Small intestine (tissue), 7 donors: ENCODE data around the gene NOS3. TPM values are rescaled to one million over a fixed set of nuclear protein-coding genes. Genes with fewer than 3 reads are reported as not detected.
A peak's percentile ranks its signal among the peaks of the same experiment; 100 is the strongest.

ENCODE experiments used
- DNase-seq, 2 donors: peaks; one replicate each; pipeline versions ENCODE4 v3.0.0 to v3.0.0-alpha.2; 2013
- FAIRE-seq: peaks from 2 replicates; lab custom pipeline; 2012; peaks lifted over from hg19 to GRCh38; lab: Jason Lieb, UNC
- H3K27ac ChIP-seq, 3 donors: one replicate each; pipeline ENCODE4 v1.5.1; 2013; ENCODE audit warnings: low read length in 2 of 3, mild to moderate bottlenecking in 2 of 3, control low read depth in 1 of 3, inconsistent platforms in 1 of 3, low read depth in 1 of 3, moderate library complexity in 1 of 3
- H3K27me3 ChIP-seq, 3 donors: one replicate each; pipeline ENCODE4 v1.6.1; 2013; ENCODE audit warnings: low read length in 3 of 3, inconsistent platforms in 1 of 3; ENCODE audit not compliant: control insufficient read depth in 3 of 3, insufficient read depth in 3 of 3
- H3K36me3 ChIP-seq, 3 donors: one replicate each; pipeline ENCODE4 v1.6.1; 2013; ENCODE audit warnings: low read length in 3 of 3, inconsistent platforms in 1 of 3, low read depth in 1 of 3, mild to moderate bottlenecking in 1 of 3, moderate library complexity in 1 of 3; ENCODE audit not compliant: control insufficient read depth in 3 of 3, insufficient read depth in 2 of 3
- H3K4me1 ChIP-seq, 3 donors: one replicate each; pipeline ENCODE4 v1.6.1; 2013; ENCODE audit warnings: low read length in 2 of 3, inconsistent platforms in 1 of 3, low read depth in 1 of 3, mild to moderate bottlenecking in 1 of 3, moderate library complexity in 1 of 3; ENCODE audit not compliant: control insufficient read depth in 3 of 3, insufficient read depth in 2 of 3
- H3K4me3 ChIP-seq, 3 donors: one replicate each; pipeline ENCODE4 v1.5.1; 2013; ENCODE audit warnings: low read length in 3 of 3, control low read depth in 1 of 3, inconsistent platforms in 1 of 3, low read depth in 1 of 3, mild to moderate bottlenecking in 1 of 3, moderate library complexity in 1 of 3
- H3K9me3 ChIP-seq, 2 donors: one replicate each; pipeline ENCODE4 v1.6.1; 2013; ENCODE audit warnings: low read depth in 1 of 2, low read length in 1 of 2; ENCODE audit not compliant: control insufficient read depth in 2 of 2, insufficient read depth in 1 of 2
- WGBS, 3 donors: extraction: QIAGEN DNeasy Blood & Tissue Kit; methylation state at CpG; one replicate each; pipeline ENCODE4 v1.1.7; 2013; 5-methylcytosine and 5-hydroxymethylcytosine counted together
- polyA plus RNA-seq, 4 donors: library from polyadenylated mRNA; stranded (reverse) in 3 of 4; unstranded in 1 of 4; fragments of 200-250 nt in 3 of 4; fragments of 120-200 nt in 1 of 4; gene quantifications; one replicate each; pipeline versions ENCODE4 v1.2.1 to v1.2.3, GENCODE V29; 2013
- donor health status: healthy with polysubstance abuse.
- donor health status: control.
- donor health status: control.
- donor health status: Bipolar disorder and iron deficiency.
- donor health status: healthy.

Gene NOS3
- polyA plus RNA-seq, 4 donors: 0.45 to 14.7 (median 4.7) TPM

DNA sequence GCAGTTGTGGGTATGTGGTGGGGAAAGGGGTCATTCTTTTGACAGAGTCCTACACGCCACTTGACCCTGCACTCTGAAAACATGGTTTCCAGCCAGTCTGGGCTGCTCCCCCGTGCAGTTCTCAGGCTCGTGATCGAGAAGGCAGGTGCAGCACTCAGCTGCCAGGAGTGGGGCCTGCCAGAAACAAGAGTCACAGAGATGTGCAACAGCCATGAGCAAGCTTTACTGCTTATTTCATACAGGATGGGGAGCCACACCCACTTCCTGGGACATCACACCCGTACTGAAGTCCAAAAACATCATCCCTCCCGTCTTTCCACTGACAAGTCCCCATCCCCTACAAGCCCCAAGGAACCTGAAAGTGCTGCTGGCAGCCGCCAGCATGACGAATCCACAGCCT lies 24.1 kb downstream of the NOS3 start:
- no peaks in the 10 kb centered on the region for H3K9me3 ChIP-seq
- peaks cover 3 to 30% (median 6%) of the 10 kb centered on the region in 3 donors for H3K27me3 ChIP-seq
- no peak for FAIRE-seq
- H3K4me1 ChIP-seq: peaks cover 3 to 51% (median 6%) of the 10 kb centered on the region in 3 donors
- H3K27ac ChIP-seq: no peak overlapping the region
- peaks cover 0 to 5% (median 0%) of the 10 kb centered on the region in 3 donors for H3K36me3 ChIP-seq
- 32 to 52% (median 43%) methylated on average over 8 of the region's 8 CpGs for WGBS, 3 donors
- H3K4me3 ChIP-seq: no peak overlapping the region
- peak in 1 of 2 donors; percentile 32 for DNase-seq

DNA sequence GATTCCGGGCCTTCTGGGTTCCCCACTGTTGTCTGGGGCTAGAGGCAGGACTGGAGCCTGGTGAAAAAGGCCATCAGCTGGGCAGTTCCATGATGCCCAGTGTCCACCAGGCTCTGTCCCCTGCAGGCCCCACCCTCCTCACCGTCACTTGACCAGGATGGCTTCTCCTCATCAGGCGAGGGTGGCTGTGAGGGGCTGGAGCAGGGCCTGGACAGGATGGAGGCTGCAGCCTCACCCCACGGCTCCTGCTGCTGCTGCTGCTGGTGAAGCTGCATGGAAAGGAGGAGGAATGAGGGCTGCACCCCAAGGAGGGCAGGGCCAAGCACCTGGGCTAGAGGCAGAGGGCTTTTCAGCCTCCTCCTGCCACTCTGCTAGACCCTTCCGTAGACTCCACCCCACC lies 25.1 kb downstream of the NOS3 start:
- FAIRE-seq (no peak), DNase-seq (no peak)
- Histone ChIP-seq H3K4me1 (peaks cover 3 to 41% (median 6%) of the 10 kb centered on the region in 3 donors), H3K4me3 (no peak overlapping the region), H3K27me3 (peaks cover 3 to 40% (median 10%) of the 10 kb centered on the region in 3 donors), H3K36me3 (peaks cover 0 to 5% (median 0%) of the 10 kb centered on the region in 3 donors), H3K9me3 (no peaks in the 10 kb centered on the region), H3K27ac (no peak overlapping the region)
- whole genome bisulfite sequencing, 3 donors: 82 to 93% (median 87%) methylated on average over 4 to 5 of the region's 5 CpGs

DNA sequence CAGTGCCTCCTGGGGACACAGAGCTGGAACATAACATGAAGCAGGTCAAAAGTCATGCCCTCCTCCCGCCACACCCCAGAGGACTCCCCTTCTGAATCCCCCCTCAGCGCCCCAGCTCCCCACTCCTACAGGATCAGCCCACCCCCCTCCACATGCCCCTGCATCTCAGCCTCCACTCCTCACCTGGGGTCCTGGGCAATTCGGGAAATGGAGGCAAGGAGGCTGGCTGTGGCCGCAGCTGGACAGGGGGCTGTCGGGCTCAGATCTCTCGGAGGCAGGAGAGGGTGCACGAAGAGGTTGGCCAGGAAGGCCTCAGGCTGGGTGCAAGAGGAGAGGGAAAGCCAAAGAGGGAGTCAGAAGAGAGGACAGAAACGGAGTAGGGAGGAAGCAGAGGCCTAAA lies 25.7 kb downstream of the NOS3 start:
- FAIRE-seq (no peak), DNase-seq (no peak)
- H3K36me3 ChIP-seq: peaks cover 0 to 5% (median 0%) of the 10 kb centered on the region in 3 donors
- no peaks in the 10 kb centered on the region for H3K9me3 ChIP-seq
- WGBS, 3 donors: 86 to 92% (median 87%) methylated on average over 8 of the region's 8 CpGs
- no peak overlapping the region for H3K4me3 ChIP-seq
- peaks cover 3 to 38% (median 6%) of the 10 kb centered on the region in 3 donors for H3K4me1 ChIP-seq
- peaks cover 3 to 42% (median 10%) of the 10 kb centered on the region in 3 donors for H3K27me3 ChIP-seq
- no peak overlapping the region for H3K27ac ChIP-seq

DNA sequence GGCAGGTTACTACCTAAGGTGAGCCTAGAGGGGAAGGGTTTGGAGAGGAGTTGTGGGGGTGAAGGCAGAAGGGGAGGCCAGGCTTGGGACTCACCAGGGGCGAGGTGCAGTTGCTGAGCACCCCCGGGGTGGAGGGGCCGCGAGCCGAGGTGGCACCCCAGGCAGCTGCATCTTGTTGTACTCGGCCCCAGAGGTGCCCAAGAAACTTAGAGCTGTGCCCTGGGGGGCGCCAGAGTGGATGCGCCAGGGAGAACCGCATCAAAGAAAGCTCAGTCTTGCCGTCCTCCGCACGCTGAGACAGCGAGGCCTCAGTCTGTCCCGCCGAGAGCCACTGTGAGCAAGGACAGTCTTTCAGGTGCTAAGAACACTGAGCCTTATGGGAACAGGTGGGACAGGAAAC lies 26.1 kb downstream of the NOS3 start:
- FAIRE-seq: no peak

DNA sequence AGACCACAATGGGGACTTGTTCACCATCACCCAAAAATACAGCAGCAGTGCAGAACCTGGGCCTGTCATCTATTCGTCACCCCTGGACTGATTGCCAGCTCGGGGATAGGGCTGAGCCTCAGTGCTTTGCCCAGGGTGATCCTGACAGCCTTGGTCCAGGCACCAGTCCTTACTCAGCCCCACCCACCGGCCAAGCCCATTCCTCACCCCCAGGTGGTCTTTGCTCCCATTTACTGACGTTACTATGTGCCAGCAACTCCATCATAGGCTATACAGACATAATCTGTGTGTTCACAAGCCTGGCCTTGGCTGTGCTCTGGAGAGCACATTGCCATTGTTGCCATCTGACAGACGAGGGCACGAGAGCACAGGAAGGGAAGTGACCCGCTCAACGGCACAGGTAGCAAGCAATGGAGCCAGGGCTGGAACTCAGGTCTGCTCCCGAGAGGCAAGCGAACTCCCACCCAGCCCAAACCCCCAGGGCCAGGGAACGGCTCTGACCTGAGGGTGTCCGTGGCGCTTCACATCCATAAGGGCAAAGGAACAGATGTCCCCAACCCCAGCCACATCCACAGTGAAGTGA lies 26.6 kb downstream of the NOS3 start:
- H3K4me3 ChIP-seq: no peak overlapping the region
- no peaks in the 10 kb centered on the region for H3K9me3 ChIP-seq
- FAIRE-seq: no peak
- DNase-seq: no peak
- peaks cover 3 to 34% (median 6%) of the 10 kb centered on the region in 3 donors for H3K4me1 ChIP-seq
- no peak overlapping the region for H3K27ac ChIP-seq
- H3K36me3 ChIP-seq: peaks cover 0 to 5% (median 0%) of the 10 kb centered on the region in 3 donors
- peaks cover 3 to 44% (median 10%) of the 10 kb centered on the region in 3 donors for H3K27me3 ChIP-seq
- 40 to 52% (median 41%) methylated on average over 13 of the region's 13 CpGs for WGBS, 3 donors

More for the DNA sequence above, 26.1 kb downstream of the NOS3 start:
- WGBS, 3 donors: 85 to 92% (median 91%) methylated on average over 13 to 15 of the region's 15 CpGs
- Histone ChIP-seq H3K4me1 (peaks cover 3 to 38% (median 6%) of the 10 kb centered on the region in 3 donors), H3K9me3 (no peaks in the 10 kb centered on the region), H3K27ac (no peak overlapping the region), H3K27me3 (peaks cover 3 to 42% (median 10%) of the 10 kb centered on the region in 3 donors), H3K4me3 (no peak overlapping the region), H3K36me3 (peaks cover 0 to 5% (median 0%) of the 10 kb centered on the region in 3 donors)
- DNase-seq: no peak

DNA sequence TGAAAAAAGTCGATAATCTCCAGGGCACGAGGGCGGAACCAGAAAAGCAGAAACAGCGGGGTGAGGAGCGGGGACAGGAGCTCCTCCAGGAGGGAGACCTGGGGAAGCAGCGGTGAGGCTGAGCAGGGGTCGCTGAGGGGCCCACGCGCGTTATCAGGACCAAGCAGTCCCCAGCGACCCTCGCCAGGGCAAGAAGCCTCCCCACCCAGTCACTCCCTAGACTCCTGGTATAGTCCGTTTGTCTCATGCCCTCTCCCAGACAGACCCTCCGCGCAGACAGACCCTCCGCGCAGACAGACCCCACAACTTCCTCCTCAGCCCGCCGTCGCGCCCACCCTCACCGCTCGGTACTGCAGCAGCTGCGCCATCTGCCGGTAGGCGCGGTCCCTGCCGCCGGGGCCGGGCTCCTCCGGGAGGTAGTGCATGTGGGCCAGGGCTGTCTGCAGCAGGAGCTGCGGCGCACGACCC lies 27.2 kb downstream of the NOS3 start:
- H3K9me3 ChIP-seq: no peaks in the 10 kb centered on the region
- H3K4me1 ChIP-seq: peaks cover under 1 to 29% (median 6%) of the 10 kb centered on the region in 3 donors
- WGBS, 3 donors: 5 to 9% (median 7%) methylated on average over 30 to 34 of the region's 34 CpGs
- FAIRE-seq (no peak), DNase-seq (peak; percentile 34 to 81)
- H3K36me3 ChIP-seq: peaks cover 0 to 5% (median 0%) of the 10 kb centered on the region in 3 donors
- H3K27me3 ChIP-seq: peaks cover 3 to 44% (median 10%) of the 10 kb centered on the region in 3 donors
- no peak overlapping the region for H3K27ac ChIP-seq
- peak overlapping the region in 1 of 3 donors; percentile 20 for H3K4me3 ChIP-seq

DNA sequence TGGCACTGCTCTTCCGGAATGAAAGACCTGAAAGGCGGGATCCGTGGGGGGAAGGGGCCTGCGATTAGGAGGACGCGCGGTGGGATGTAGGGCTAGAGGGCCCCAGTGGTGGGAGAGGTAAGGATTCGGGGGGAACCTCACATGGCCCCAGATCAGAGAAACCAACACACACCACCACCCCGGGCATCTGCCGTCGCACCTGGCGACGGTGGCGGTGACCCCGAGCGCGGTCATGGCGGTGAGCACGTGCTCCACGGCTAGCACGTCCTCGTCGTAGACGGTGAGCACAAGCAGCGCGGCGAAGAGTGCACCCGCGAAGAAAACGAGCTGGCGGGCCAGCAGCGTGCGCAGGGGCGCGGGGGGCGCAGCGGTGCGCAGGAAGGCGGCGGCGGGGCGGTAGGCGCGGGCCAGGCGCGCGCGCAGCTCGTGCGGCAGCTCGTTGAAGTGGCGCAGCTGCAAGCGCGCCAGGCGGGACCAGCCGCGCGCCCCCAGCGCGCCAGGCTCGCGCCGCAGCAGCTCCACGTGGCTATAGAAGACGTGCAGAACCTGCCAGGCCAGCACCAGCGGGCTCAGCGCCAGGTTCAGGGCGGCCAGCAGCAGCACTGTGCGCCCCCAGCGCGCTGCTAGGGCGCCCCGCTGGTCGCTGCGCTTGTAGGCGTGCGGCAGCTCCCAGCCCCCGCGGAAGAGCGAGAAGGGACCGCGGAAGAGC lies 27.8 kb downstream of the NOS3 start:
- Histone ChIP-seq H3K27me3 (peaks cover 3 to 44% (median 10%) of the 10 kb centered on the region in 3 donors), H3K27ac (no peak overlapping the region), H3K36me3 (peaks cover 0 to 5% (median 0%) of the 10 kb centered on the region in 3 donors), H3K4me3 (peak overlapping the region in 1 of 3 donors; percentile 20), H3K9me3 (no peaks in the 10 kb centered on the region), H3K4me1 (peaks cover 0 to 25% (median 2%) of the 10 kb centered on the region in 3 donors)
- FAIRE-seq: no peak
- DNase-seq: peak in 1 of 2 donors; percentile 73
- WGBS, 3 donors: 1 to 3% (median 2%) methylated on average over 49 to 82 of the region's 82 CpGs

DNA sequence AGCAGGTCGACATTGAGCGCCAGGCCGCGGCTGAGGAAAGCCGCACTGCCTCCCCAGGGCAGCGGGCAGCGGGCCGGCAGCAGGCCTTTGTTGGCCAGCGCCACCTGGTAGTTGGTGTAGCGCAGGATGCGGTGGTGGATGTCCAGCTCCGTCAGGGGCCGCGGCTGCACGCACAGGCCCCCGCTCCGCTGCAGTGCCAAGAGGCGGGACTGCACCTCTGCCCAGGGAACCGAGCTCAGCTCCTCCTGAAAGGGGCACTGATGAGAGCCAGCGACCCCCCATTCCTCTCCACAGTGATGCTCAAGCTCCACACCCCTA lies 28.3 kb downstream of the NOS3 start:
- H3K4me3 ChIP-seq: no peak overlapping the region
- no peak overlapping the region for H3K27ac ChIP-seq
- DNase-seq (no peak), FAIRE-seq (no peak)
- peaks cover 0 to 20% (median 2%) of the 10 kb centered on the region in 3 donors for H3K4me1 ChIP-seq
- no peaks in the 10 kb centered on the region for H3K9me3 ChIP-seq
- WGBS, 3 donors: 15 to 33% (median 20%) methylated on average over 15 to 20 of the region's 20 CpGs
- peaks cover 0 to 2% (median 0%) of the 10 kb centered on the region in 3 donors for H3K36me3 ChIP-seq
- peaks cover 3 to 44% (median 10%) of the 10 kb centered on the region in 3 donors for H3K27me3 ChIP-seq
